Fibroblast of mammary gland (primary cell): ENCODE data around the gene ARHGAP44.
A peak's percentile ranks its signal among the peaks of the same experiment; 100 is the strongest.

Source experiments
- DNase-seq: peaks from one replicate; pipeline ENCODE4 v3.0.0-alpha.2; 2010; ENCODE audit warnings: low read depth
- H3K4me3 ChIP-seq: 2 replicates; pipeline ENCODE4 v1.5.1; 2011; ENCODE audit warnings: low read depth, mild to moderate bottlenecking, low read length, moderate library complexity; ENCODE audit not compliant: control insufficient read depth
- CTCF ChIP-seq: conservative IDR thresholded peaks from 2 replicates; pipeline ENCODE4 v1.5.1; 2011; ENCODE audit warnings: low read depth, low read length, inconsistent platforms; ENCODE audit not compliant: control insufficient read depth, insufficient read depth

The ARHGAP44 gene

GRCh38 chr17:13004336-13004735 is 215.0 kb downstream of the ARHGAP44 start:
- TF ChIP-seq CTCF: no peak
- H3K4me3 ChIP-seq: no peak overlapping the region
- no peak for DNase-seq

- no peak overlapping the region for H3K4me3 ChIP-seq
- DNase-seq: no peak
- TF ChIP-seq CTCF: no peak
These were observed 216.2 kb downstream of the ARHGAP44 start for GRCh38 chr17:13005530-13005929.

GRCh38 chr17:13008461-13008860 is 219.2 kb downstream of the ARHGAP44 start:
- TF ChIP-seq CTCF: no peak
- no peak overlapping the region for H3K4me3 ChIP-seq
- DNase-seq: no peak

GRCh38 chr17:13010959-13011358 is 221.7 kb downstream of the ARHGAP44 start:
- TF ChIP-seq CTCF: no peak
- no peak for DNase-seq
- H3K4me3 ChIP-seq: no peak overlapping the region

- TF ChIP-seq CTCF: no peak
- no peak overlapping the region for H3K4me3 ChIP-seq
- no peak for DNase-seq
These were observed 225.5 kb downstream of the ARHGAP44 start for GRCh38 chr17:13014801-13015200.

- peak overlapping the region; percentile 90 for H3K4me3 ChIP-seq
- TF ChIP-seq CTCF: no peak
- DNase-seq: peak; percentile 47
These were observed 227.8 kb downstream of the ARHGAP44 start for GRCh38 chr17:13016881-13017654.
